ENCODE results near the gene SLC25A41. TPM values are rescaled to one million over a fixed set of nuclear protein-coding genes. Genes with fewer than 3 reads are reported as not detected.

The SLC25A41 gene

GRCh38 chr19:6376512-6377190 lies 56.9 kb downstream of the SLC25A41 start:
- Histone ChIP-seq H3K4me1 (ENCODE audit: control insufficient read depth, insufficient read depth, low read length) (peaks cover 16% of the 10 kb centered on the region), H3K9ac (ENCODE audit: low read depth, low read length) (no peak overlapping the region), H3K4me3 (ENCODE audit: low read length) (no peak overlapping the region), H3K9me3 (replicated peaks; ENCODE audit: low read length) (no peaks in the 10 kb centered on the region), H3K36me3 (ENCODE audit: insufficient read depth, low read length) (peaks cover 34% of the 10 kb centered on the region), H3K27me3 (ENCODE audit: control insufficient read depth, insufficient read depth, low read length) (no peaks in the 10 kb centered on the region), H3K4me2 (ENCODE audit: low read length) (no peak overlapping the region)

Small RNA genes within 50 kb of the gene (small RNA-seq; reads per million reads assigned to genes)
- gene MIR6790 (not detected), gene MIR6885 (not detected)

All from skeletal muscle satellite cell (primary cell).